SK-N-MC (cell line): ENCODE results near the gene WDTC1.

ENCODE experiments used
- EZH2 ChIP-seq: fragments of 200-600 bp; sonication (generic); IDR thresholded peaks from one replicate; pipeline ENCODE4 v1.6.1; 2017; ENCODE audit warnings: antibody characterized with exemption
- FOXP2 ChIP-seq: optimal IDR thresholded peaks from 2 replicates; pipeline ENCODE3; 2011; ENCODE audit warnings: mild to moderate bottlenecking, moderate library complexity; ENCODE audit not compliant: insufficient read depth; ENCODE audit errors: extremely low read length, control extremely low read depth
- POLR2AphosphoS5 ChIP-seq: IDR thresholded peaks from 2 replicates; pipeline ENCODE4 v1.6.1; 2012; ENCODE audit warnings: mild to moderate bottlenecking, low read depth, low read length, borderline replicate concordance

DNA sequence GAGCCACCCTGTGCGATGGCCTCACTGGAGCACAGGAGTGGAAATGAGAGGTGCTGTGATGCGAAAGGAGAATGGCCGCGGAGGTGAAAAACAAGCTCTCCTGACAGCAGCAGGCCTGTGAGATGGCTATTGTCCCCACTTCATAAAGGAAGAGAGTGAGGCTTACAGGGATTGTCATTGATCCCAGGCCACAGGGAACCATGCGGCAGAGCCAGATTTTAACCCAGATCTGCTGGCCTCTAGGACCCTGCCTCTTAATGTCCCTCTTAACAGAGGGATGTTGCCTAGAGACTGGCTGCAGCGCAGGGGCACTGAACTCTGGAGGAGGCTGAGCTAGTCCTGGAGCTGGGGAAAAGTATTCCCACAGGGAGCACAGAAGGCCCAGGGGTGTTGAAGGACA is 104.3 kb downstream of the WDTC1 start:
- no peak for TF ChIP-seq EZH2
- no peak for TF ChIP-seq POLR2AphosphoS5
- no peak for TF ChIP-seq FOXP2
